HL-60/S4 treated with phorbol 12-myristate 13-acetate at 8.2 ng/mL for 4 days and 3 days (cell line): ENCODE measurements around the gene IGFBP7.

ENCODE experiments used
- in situ Hi-C: fragments of 300-500 bp; cut with MboI; formaldehyde crosslinking; loops from 2 replicates; pipeline ENCODE4 v1.15.0; 2022; ENCODE audit warnings: low sequenced_read_pairs

The IGFBP7 gene

GRCh38 chr4:57109847-57110639 lies at the start of gene IGFBP7:
TSS of gene IGFBP7 (minus strand) at chr4:57110385. CDS start at chr4:57110351, 34 bp downstream.
- in situ Hi-C loops, result no loop called here

GRCh38 chr4:57159866-57160265 lies 49.7 kb upstream of the IGFBP7 start:
- in situ Hi-C loops, result no loop called here

- in situ Hi-C loops, result no loop called here
Observed at GRCh38 chr4:57158762-57159161, 48.6 kb upstream of the IGFBP7 start.

- in situ Hi-C loops, result no loop called here
Observed at GRCh38 chr4:57158221-57158620, 48.0 kb upstream of the IGFBP7 start.

GRCh38 chr4:57157596-57158137 lies 47.5 kb upstream of the IGFBP7 start:
- in situ Hi-C loops, result no loop called here

- in situ Hi-C loops, result no loop called here
Observed at GRCh38 chr4:57156242-57156990, 46.2 kb upstream of the IGFBP7 start.

GRCh38 chr4:57154926-57155325 lies 44.7 kb upstream of the IGFBP7 start:
- in situ Hi-C loops, result no loop called here

- in situ Hi-C loops, result no loop called here
Observed at GRCh38 chr4:57154191-57154590, 44.0 kb upstream of the IGFBP7 start.

- in situ Hi-C loops, result no loop called here
Observed at GRCh38 chr4:57153207-57153606, 43.0 kb upstream of the IGFBP7 start.

- in situ Hi-C loops, result no loop called here
Observed at GRCh38 chr4:57151481-57151880, 41.3 kb upstream of the IGFBP7 start.

- in situ Hi-C loops, result no loop called here
Observed at GRCh38 chr4:57149833-57150232, 39.6 kb upstream of the IGFBP7 start.

GRCh38 chr4:57148831-57149505 lies 38.8 kb upstream of the IGFBP7 start:
- in situ Hi-C loops, result no loop called here

GRCh38 chr4:57148177-57148576 lies 38.0 kb upstream of the IGFBP7 start:
- in situ Hi-C loops, result no loop called here

- in situ Hi-C loops, result no loop called here
Observed at GRCh38 chr4:57147335-57148060, 37.3 kb upstream of the IGFBP7 start.

- in situ Hi-C loops, result no loop called here
Observed at GRCh38 chr4:57146444-57146843, 36.3 kb upstream of the IGFBP7 start.

- in situ Hi-C loops, result no loop called here
Observed at GRCh38 chr4:57144466-57144865, 34.3 kb upstream of the IGFBP7 start.

GRCh38 chr4:57139783-57140182 lies 29.6 kb upstream of the IGFBP7 start:
- in situ Hi-C loops, result no loop called here

GRCh38 chr4:57137261-57137660 lies 27.1 kb upstream of the IGFBP7 start:
- in situ Hi-C loops, result no loop called here

GRCh38 chr4:57136281-57136680 lies 26.1 kb upstream of the IGFBP7 start:
- in situ Hi-C loops, result no loop called here

- in situ Hi-C loops, result no loop called here
Observed at GRCh38 chr4:57132743-57133137, 22.6 kb upstream of the IGFBP7 start.
